Activated CD4-positive, alpha-beta T cell treated with anti-CD3 and anti-CD28 coated beads, Interleukin-2, Interleukin-4, amounts not matched to agents 100 ng/mL and 50 ng/mL, durations not matched to agents 16 hours and 8 hours (primary cell): ENCODE measurements around the gene ITGA8.

Experiments used
- DNase-seq: peaks from one replicate; pipeline ENCODE4 v3.0.0-alpha.2; 2020; ENCODE audit warnings: low spot score

Gene ITGA8

GRCh38 chr10:15730341-15730740, 10.6 kb upstream of the ITGA8 start:
- DNase-seq, result no peak

- no peak for DNase-seq
These were observed 10.2 kb upstream of the ITGA8 start for GRCh38 chr10:15729890-15730289.

GRCh38 chr10:15726042-15726441, 6.3 kb upstream of the ITGA8 start:
- no peak for DNase-seq

GRCh38 chr10:15725603-15726002, 5.9 kb upstream of the ITGA8 start:
- DNase-seq, result peak; percentile 5

GRCh38 chr10:15724683-15725082, 5.0 kb upstream of the ITGA8 start:
- DNase-seq, result no peak

- DNase-seq, result no peak
These were observed 4.1 kb upstream of the ITGA8 start for GRCh38 chr10:15723803-15724202.

GRCh38 chr10:15720635-15721287, 1.0 kb upstream of the ITGA8 start:
- DNase-seq, result no peak

GRCh38 chr10:15719049-15719898, 448 bp downstream of the ITGA8 start:
- no peak for DNase-seq

GRCh38 chr10:15718694-15719048, 1.1 kb downstream of the ITGA8 start:
- no peak for DNase-seq

GRCh38 chr10:15715619-15716227, 4.0 kb downstream of the ITGA8 start:
- DNase-seq, result no peak

GRCh38 chr10:15714847-15715246, 4.9 kb downstream of the ITGA8 start:
- no peak for DNase-seq

- DNase-seq, result no peak
These were observed 6.8 kb downstream of the ITGA8 start for GRCh38 chr10:15712883-15713282.

- no peak for DNase-seq
These were observed 9.3 kb downstream of the ITGA8 start for GRCh38 chr10:15710455-15710854.

- no peak for DNase-seq
These were observed 14.4 kb downstream of the ITGA8 start for GRCh38 chr10:15705298-15705697.

- DNase-seq, result no peak
These were observed 15.1 kb downstream of the ITGA8 start for GRCh38 chr10:15704581-15704968.

- DNase-seq, result no peak
These were observed 15.7 kb downstream of the ITGA8 start for GRCh38 chr10:15703944-15704580.

GRCh38 chr10:15703151-15703880, 16.4 kb downstream of the ITGA8 start:
- DNase-seq, result no peak

GRCh38 chr10:15700078-15700674, 19.5 kb downstream of the ITGA8 start:
- DNase-seq, result no peak

GRCh38 chr10:15695852-15696251, 23.9 kb downstream of the ITGA8 start:
- DNase-seq, result no peak

- DNase-seq, result no peak
These were observed 29.7 kb downstream of the ITGA8 start for GRCh38 chr10:15690031-15690430.

- no peak for DNase-seq
These were observed 35.0 kb downstream of the ITGA8 start for GRCh38 chr10:15684768-15685167.

- DNase-seq, result no peak
These were observed 38.6 kb downstream of the ITGA8 start for GRCh38 chr10:15681076-15681475.
